HG03378 (cell line): ENCODE measurements around the gene NUDT9.
"Not testable (repeated sequence)": the region's sequence is repeated elsewhere in the genome, so short reads cannot be mapped to it uniquely, and the experiment has no call there.

Source experiments
- ATAC-seq: cut with Tn5 transposase; IDR thresholded peaks from one replicate; pipeline ENCODE4 v1.9.1; 2021; ENCODE audit warnings: mild to moderate bottlenecking, moderate library complexity; ENCODE audit not compliant: unreplicated experiment

NUDT9 gene

DNA sequence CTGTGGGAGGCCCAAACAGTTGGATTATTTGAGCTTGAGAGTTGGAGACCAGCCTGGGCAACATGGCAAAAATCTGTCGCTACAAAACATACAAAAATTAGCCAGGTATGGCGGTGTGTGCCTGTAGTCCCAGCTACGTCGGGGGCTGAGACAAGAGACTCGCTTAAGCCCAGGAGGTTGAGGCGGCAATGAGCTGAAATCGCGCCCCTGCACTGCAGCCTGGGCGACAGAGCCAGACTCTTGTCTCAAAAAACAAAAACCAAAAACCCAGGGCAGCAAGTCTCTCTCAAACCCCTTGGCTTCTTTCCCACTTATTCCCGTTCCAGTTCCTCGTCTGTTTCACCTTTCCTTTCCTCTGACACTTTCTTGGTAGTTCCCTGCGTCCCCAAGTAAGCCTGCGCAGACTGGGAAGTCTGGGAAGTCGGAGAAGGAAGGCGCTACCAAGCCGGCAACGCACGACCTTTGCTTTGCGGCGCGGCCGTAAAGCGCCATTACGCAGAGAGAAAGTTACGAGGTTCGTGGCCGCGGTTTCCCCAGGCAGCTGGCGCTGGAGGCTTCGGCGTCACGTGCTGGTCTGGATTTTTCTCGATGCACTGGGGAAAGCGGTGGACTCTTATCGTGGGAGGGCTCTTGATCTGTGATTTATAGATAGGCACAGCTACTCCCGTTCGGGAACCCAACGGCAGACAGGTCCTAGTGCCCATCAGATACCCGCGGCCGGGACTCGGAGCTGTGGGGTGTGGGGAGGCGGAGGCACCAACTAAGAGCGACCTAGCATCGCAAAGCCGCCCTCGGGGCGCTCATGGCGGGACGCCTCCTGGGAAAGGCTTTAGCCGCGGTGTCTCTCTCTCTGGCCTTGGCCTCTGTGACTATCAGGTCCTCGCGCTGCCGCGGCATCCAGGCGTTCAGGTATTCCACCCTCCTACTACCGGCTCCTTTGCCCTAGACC is at the start of gene NUDT9:
TSS of gene NUDT9 (plus strand) at position 470 of the 949 bp plus-strand sequence. CDS start at position 803, 333 bp downstream.
- peak; percentile 84 for ATAC-seq

DNA sequence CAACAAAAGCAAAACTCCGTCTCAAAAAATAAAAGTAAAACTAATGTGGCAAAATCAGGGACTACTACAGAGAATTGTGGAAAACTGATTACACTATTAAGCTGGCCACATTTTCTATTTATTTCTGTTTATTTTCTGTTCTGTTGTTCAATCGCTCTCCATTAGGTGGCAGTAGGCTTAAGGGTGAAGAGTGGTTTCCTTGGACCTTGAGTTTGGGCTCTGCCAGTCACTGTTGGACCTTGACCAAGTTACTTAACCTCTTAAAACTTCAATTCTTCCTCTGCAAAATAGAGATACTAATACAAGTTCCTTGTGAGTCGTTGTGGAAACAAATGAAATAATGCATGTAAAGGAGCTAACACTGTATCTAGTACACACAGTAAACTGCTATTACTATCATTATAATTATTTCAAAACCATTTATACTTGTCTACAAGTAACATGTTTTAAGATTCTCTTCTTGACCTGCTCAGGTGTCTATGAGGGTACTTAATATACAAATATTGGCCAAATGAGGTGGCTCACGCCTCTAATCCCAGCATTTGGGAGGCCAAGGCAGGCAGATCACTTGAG is 46.6 kb upstream of the NUDT9 start:
- peak; percentile 77 for ATAC-seq

- ATAC-seq, result no peak
Observed at GRCh38 chr4:87377816-87378215, 44.6 kb upstream of the NUDT9 start.

DNA sequence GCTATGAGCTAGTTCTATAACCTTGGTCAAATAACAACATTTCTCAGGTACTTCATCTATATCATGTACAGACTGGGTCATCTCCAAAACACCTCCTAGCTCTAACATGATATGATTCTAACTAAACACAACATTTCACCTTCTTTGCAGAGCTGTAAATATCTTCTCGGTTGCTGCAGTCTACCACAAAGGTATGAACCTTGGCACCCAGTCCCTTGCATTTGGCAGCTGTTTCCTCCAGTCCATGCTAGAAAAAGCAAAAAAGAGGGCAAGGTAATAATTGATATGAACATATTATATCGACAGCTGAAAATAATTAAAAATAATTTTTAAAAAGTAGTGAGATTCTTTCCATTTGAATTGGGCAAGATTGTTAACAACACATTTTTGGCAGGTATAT is 40.3 kb upstream of the NUDT9 start:
- ATAC-seq, result no peak

GRCh38 chr4:87382931-87383330 is 39.4 kb upstream of the NUDT9 start:
- ATAC-seq, result no peak

GRCh38 chr4:87384466-87385132 is 37.8 kb upstream of the NUDT9 start:
- ATAC-seq, result not testable (repeated sequence)

DNA sequence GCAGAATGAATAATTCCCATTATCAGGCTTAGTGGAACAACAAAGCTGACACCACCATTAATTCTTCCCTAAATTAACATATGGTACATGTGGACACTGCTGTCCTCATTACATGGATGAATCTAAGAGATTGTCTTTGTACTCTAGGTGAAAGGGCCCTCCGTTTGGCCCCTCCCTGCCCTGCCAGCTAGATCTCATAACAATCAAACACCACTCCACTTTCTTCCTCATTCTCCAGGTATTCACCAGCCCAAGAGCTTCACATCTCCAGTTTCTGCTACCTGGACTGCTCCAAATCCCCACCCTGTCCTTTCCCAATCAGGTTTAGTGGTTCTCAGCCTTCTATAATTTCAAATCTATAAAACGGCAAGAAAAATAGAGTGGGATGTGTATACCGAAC is 35.1 kb upstream of the NUDT9 start:
- ATAC-seq, result no peak

DNA sequence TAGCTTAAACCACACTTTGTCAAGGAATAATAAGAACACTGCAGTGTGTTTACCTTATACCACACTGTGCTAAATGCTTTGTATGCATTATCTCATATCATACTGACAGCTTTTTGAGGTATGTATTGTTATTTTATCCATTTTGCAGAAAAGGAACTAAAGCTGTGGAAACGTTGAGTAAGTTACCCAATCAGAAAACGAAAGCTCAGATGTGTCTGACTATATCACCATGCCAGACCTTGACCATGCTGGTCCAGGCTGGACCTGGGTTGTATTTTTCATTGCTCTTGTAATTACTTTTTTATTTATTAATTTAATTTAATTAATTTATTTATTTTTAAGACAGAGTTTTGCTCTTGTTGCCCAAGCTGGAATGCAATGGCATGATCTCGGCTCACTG is 33.5 kb upstream of the NUDT9 start:
- ATAC-seq, result no peak

GRCh38 chr4:87390055-87390454 is 32.3 kb upstream of the NUDT9 start:
- ATAC-seq, result not testable (repeated sequence)

DNA sequence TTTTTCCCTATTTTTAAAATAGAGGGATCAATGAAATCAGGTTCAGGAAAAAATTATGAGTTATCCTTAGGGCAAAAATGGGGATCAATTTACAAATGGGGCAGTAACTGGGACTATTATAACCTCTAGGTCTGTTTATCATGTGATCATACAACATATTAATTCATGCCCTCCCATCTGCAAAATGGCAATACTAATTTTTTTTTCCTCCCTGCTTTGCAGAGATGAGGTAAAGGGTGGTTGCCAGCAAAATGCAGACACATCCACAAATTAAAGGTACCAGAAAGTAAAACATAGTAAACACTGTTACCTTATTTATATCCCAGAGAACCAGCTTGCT is 31.9 kb upstream of the NUDT9 start:
- ATAC-seq, result no peak

DNA sequence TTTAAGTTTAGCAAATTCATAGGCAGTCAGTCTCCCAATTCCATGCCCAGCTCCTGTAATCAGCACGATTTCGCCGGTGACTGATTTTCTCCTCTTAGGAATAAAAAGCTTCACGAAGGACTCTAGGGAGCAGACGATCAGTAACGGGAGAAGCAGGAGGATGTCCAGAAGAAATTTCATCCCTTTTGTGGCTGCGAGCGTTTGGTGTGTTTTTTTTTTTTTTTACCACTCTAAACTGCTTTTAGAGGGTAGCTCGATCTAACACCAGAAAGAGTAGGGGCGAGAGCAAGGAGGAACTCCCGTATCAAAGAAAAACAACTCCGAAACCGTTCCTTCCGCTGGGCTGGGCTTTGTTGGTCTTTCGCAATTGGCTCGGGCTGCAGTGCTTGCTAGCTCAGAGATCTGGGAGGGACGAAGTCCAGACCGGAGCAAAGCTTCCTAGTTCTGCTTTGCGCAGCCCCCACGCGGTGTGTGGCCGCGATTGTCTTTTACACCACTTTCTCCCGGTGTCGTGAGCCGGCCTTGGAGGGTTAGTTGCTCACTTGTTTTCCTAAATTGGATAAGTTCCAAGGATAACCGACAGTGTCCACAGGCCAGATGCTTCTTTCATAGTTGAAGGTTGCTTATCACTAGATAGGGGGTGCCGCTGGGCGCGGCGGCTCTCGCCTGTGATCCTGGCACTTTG is 31.3 kb upstream of the NUDT9 start, which contains the start of gene HSD17B11:
TSS of gene HSD17B11 (minus strand) at position 298 of the 685 bp plus-strand sequence. CDS start at position 180, 118 bp downstream.
- ATAC-seq, result peak; percentile 100

GRCh38 chr4:87391576-87392054 is 30.8 kb upstream of the NUDT9 start:
- ATAC-seq, result no peak

GRCh38 chr4:87392183-87392582 is 30.2 kb upstream of the NUDT9 start:
- ATAC-seq, result no peak

- ATAC-seq, result not testable (repeated sequence)
Observed at GRCh38 chr4:87395073-87395472, 27.3 kb upstream of the NUDT9 start.

DNA sequence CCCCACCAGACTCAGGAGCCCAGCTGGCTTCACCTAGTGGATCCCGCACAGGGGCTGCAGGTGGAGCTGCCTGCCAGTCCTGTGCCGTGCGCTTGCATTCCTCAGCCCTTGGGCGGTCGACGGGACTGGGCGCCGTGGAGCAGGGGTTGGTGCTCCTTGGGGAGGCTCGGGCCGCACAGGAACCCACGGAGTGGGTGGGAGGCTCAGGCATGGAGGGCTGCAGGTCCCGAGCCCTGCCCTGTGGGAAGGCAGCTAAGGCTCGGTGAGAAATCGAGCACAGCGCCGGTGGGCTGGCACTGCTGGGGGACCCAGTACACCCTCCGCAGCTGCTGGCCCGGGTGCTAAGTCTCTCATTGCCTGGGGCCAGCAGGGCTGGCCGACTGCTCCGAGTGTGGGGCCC is 26.5 kb upstream of the NUDT9 start:
- not testable (repeated sequence) for ATAC-seq

DNA sequence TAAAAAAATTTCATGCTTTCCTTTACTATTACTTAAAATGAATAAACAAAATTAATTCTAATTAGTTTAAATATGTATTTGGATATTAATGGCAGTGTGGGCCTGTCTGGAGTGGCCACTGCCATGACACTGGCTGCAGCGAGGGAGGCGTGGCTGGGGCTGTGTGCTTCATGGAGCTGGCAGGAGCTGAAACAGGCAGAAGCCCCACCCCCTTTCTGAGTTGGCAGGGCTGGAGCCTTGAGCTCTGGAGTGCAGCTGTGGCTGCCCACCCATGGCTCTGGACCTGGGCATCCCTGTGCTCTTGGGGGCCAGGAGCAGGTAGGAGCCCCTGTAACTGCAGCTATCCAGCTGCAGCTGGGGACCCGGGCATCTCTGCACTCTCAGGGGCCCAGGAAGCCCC is 23.2 kb upstream of the NUDT9 start:
- no peak for ATAC-seq

- ATAC-seq, result no peak
Observed at GRCh38 chr4:87399954-87400353, 22.4 kb upstream of the NUDT9 start.

GRCh38 chr4:87403732-87404131 is 18.6 kb upstream of the NUDT9 start:
- not testable (repeated sequence) for ATAC-seq

DNA sequence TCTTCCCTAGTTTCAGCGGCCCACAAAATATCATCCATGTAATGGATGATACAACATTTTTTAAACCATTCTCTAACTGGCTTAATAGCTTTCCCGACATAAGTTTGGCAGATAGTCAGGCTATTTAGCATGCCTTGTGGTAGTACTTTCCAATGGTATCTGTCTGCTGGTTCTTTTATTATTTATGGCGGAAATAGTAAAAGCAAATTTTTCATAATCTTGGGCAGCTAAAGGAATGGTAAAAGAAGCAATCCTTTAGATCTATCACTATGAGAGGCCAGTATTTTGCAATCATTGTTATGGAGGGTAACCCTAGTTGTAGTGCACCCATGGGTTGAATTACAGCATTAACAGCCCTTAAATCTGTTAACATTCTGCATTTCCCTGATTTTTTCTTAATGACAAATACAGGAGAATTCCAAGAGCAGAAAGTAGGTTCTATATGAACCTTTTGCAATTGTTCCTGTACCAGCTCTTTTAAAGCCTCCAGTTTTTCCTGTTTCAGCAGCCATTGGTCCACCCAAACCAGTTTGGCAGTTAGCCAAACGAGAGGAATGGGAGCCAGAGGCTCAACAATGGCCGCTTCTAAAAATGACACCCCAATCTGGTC is 17.1 kb upstream of the NUDT9 start:
- ATAC-seq, result no peak

- ATAC-seq, result no peak
Observed at GRCh38 chr4:87406462-87406861, 15.9 kb upstream of the NUDT9 start.
